ENCODE results near the gene SPSB2. TPM values are rescaled to one million over a fixed set of nuclear protein-coding genes. Genes with fewer than 3 reads are reported as not detected.

The SPSB2 gene
- total RNA-seq, 1 experiment from 2014 or later: 11.6 TPM

DNA sequence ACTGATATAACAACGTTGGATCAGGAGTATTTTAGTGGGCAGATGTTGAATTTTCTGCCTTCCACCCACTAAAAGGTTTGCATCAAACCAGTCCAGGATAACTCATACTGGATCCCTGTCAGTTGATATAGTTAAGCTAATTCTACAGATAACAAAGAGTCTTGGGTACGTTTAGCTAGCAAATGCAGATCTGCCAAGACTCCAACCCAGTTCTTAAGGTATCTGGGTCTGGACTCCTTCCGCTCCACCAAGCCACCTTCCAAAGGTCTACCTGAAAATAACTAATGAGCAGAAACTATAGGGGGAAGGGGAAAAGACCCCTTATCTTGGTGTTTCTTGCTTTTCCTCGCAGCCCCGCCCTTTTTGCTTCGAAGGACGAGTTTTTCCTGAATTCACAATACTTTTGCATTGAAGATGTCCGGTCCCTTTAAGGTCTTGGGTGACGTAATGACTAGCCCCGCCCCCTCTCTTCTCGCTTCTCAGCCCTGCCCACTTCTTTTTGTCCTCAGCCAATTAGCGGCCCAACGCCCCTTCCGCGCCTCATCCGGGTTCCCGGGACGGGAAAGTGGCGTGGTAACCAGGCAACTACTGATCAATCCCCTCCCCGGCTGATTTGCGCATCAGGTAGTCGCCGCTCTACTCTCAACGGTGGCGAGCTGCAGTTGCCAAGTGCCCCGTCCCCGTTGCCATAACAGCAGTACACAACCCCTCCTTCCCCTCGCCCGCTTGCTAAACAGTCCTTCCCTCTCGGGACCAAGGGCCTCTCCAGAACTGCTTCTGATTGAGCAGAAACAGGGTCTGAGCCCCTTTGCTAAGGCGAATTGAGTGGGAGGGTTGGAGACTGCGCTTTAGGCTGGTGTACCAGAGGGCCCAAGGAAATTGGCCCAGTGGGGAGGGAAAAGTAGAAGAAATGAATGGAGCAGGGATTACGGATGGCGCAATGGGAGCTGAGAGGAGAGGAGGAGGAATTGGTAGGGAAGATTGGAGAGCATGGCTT lies 31.5 kb upstream of the SPSB2 start, which contains the start of gene LRRC23:
Gene LRRC23, plus strand, starts transcription at position 543 of the 997 bp plus-strand sequence. CDS start 812 bp downstream, outside the sequence.
- BruUV-seq (replicated peaks): no TSS peak
- intact Hi-C loops (cut with micrococcal nuclease; ENCODE audit: unreplicated experiment) (no loop called here), in situ Hi-C loops (cut with HindIII; ENCODE audit: low pct_unique_long_range_greater_than_20kb, low sequenced_read_pairs) (no loop called here)
- no peaks in the 10 kb centered on the region for H3K36me3 ChIP-seq (ENCODE audit: control insufficient read depth, insufficient read depth, low read length)
- H3K9me3 ChIP-seq (ENCODE audit: control insufficient read depth, insufficient read depth, low read depth, low read length): no peaks in the 10 kb centered on the region
- H3K4me3 ChIP-seq (ENCODE audit: low read depth in 2 of 2, low read length in 2 of 2): peak within 1 kb of the TSS; percentile 79 to 89
- TF ChIP-seq TCF7L2 (IDR thresholded peaks at IDR 0.05; ENCODE audit: low read depth, low read length) (no peak), CTCF (IDR thresholded peaks at IDR 0.05) (no peak), SIN3A (IDR thresholded peaks at IDR 0.05; ENCODE audit: borderline replicate concordance, insufficient read depth, low read depth, low read length) (0 out of 2 replicates have a peak, but pooled peaks have one; percentile 74), REST (IDR thresholded peaks at IDR 0.05; ENCODE audit: insufficient read depth in 1 of 2, low read depth in 2 of 2, low read length in 1 of 2) (no peak), POLR2AphosphoS5 (IDR thresholded peaks at IDR 0.05; ENCODE audit: low read depth, low read length) (no peak)
- H3K4me1 ChIP-seq (ENCODE audit: control insufficient read depth, insufficient read depth, low read length): no peaks in the 10 kb centered on the region; the same call in 1 of the 2 replicates
- H3K27ac ChIP-seq (ENCODE audit: low read length): peak within 1 kb of the TSS; percentile 91
- ATAC-seq (peak; percentile 98), DNase-seq (ENCODE audit: low read depth, low spot score) (peak; percentile 76)
- POLR2A ChIA-PET: interaction anchor here (0.5 to 0.7 kb wide), 3 partner anchors 9 to 371 kb away, joined by 3 to 11 read pairs (median 9); partner anchors contain the start of genes GAPDH and TPI1
- no peaks in the 10 kb centered on the region for H3K27me3 ChIP-seq (ENCODE audit: control insufficient read depth, insufficient read depth, low read length)
- CTCF ChIA-PET: no interaction called here

DNA sequence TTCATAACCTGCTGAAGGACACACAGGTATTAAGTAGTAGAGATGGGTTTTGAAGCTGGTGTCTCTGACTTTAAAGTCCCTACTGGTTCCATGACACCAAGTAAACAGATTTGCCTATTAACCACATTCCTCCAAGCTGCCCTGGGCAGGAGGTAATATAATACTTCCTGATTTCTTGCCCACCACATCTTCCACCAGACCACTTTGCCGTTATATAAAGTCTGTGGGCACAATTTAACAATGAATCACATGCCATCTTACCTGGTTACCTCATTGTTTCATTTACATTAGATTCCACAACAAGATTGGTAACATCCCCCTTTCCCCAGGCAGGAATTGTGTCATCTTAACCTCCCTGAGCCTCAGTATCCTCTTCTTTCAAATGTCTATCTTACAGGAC lies 30.6 kb upstream of the SPSB2 start:
- Histone ChIP-seq H3K4me3 (ENCODE audit: low read depth in 2 of 2, low read length in 2 of 2) (no peak overlapping the region), H3K27me3 (ENCODE audit: control insufficient read depth, insufficient read depth, low read length) (no peaks in the 10 kb centered on the region), H3K27ac (ENCODE audit: low read length) (no peak overlapping the region), H3K36me3 (ENCODE audit: control insufficient read depth, insufficient read depth, low read length) (no peaks in the 10 kb centered on the region), H3K9me3 (ENCODE audit: control insufficient read depth, insufficient read depth, low read depth, low read length) (no peaks in the 10 kb centered on the region), H3K4me1 (ENCODE audit: control insufficient read depth, insufficient read depth, low read length) (no peaks in the 10 kb centered on the region; the same call in 1 of the 2 replicates)
- ChIA-PET CTCF (no interaction called here), POLR2A (no interaction called here)
- ATAC-seq (no peak), DNase-seq (ENCODE audit: low read depth, low spot score) (no peak)
- no peak for TF ChIP-seq TCF7L2 (IDR thresholded peaks at IDR 0.05; ENCODE audit: low read depth, low read length)
- TF ChIP-seq SIN3A (IDR thresholded peaks at IDR 0.05; ENCODE audit: borderline replicate concordance, insufficient read depth, low read depth, low read length): no peak
- TF ChIP-seq REST (IDR thresholded peaks at IDR 0.05; ENCODE audit: insufficient read depth in 1 of 2, low read depth in 2 of 2, low read length in 1 of 2): no peak
- TF ChIP-seq POLR2AphosphoS5 (IDR thresholded peaks at IDR 0.05; ENCODE audit: low read depth, low read length): no peak
- no TSS peak for BruUV-seq (replicated peaks)
- intact Hi-C loops (cut with micrococcal nuclease; ENCODE audit: unreplicated experiment) (no loop called here), in situ Hi-C loops (cut with HindIII; ENCODE audit: low pct_unique_long_range_greater_than_20kb, low sequenced_read_pairs) (no loop called here)

Measured in Panc1 (cell line).